Cerebellar cortex (tissue), 1 donor: ENCODE measurements around the gene HDAC7.
"Not testable (repeated sequence)": the region's sequence is repeated elsewhere in the genome, so short reads cannot be mapped to it uniquely, and the experiment has no call there.

Experiments
- DNase-seq: peaks from one replicate; pipeline ENCODE4 v3.0.0-alpha.2; 2015; ENCODE audit warnings: low spot score

Gene HDAC7

GRCh38 chr12:47828976-47829482 lies 9.3 kb upstream of the HDAC7 start:
- no peak for DNase-seq

GRCh38 chr12:47828008-47828975 lies 8.6 kb upstream of the HDAC7 start:
- no peak for DNase-seq

GRCh38 chr12:47825173-47825639 lies 5.5 kb upstream of the HDAC7 start:
- DNase-seq, result no peak

GRCh38 chr12:47824635-47825034 lies 4.9 kb upstream of the HDAC7 start:
- DNase-seq, result no peak

GRCh38 chr12:47824198-47824597 lies 4.5 kb upstream of the HDAC7 start:
- DNase-seq, result no peak

- DNase-seq, result no peak
These were observed 3.9 kb upstream of the HDAC7 start for GRCh38 chr12:47823422-47824086.

GRCh38 chr12:47822863-47823262 lies 3.2 kb upstream of the HDAC7 start:
- no peak for DNase-seq

- DNase-seq, result no peak
These were observed 2.7 kb upstream of the HDAC7 start for GRCh38 chr12:47822401-47822800.

GRCh38 chr12:47821346-47821706 lies 1.6 kb upstream of the HDAC7 start:
- DNase-seq, result no peak

- DNase-seq, result peak; percentile 85
These were observed 1.1 kb upstream of the HDAC7 start for GRCh38 chr12:47820631-47821345.

- peak; percentile 54 for DNase-seq
These were observed 386 bp downstream of the HDAC7 start for GRCh38 chr12:47819138-47819895.

GRCh38 chr12:47818467-47819137 lies 1.1 kb downstream of the HDAC7 start:
- DNase-seq, result peak; percentile 59

GRCh38 chr12:47818007-47818376 lies 1.7 kb downstream of the HDAC7 start:
- no peak for DNase-seq

GRCh38 chr12:47817272-47818006 lies 2.3 kb downstream of the HDAC7 start:
- DNase-seq, result no peak

- no peak for DNase-seq
These were observed 3.1 kb downstream of the HDAC7 start for GRCh38 chr12:47816403-47817271.

GRCh38 chr12:47815447-47815846 lies 4.3 kb downstream of the HDAC7 start:
- not testable (repeated sequence) for DNase-seq

GRCh38 chr12:47814539-47815170 lies 5.0 kb downstream of the HDAC7 start:
- no peak for DNase-seq

- peak; percentile 47 for DNase-seq
These were observed 6.0 kb downstream of the HDAC7 start for GRCh38 chr12:47813511-47814196.
